ENCODE data around the gene NCKAP1.
"Not testable (repeated sequence)": the region's sequence is repeated elsewhere in the genome, so short reads cannot be mapped to it uniquely, and the experiment has no call there.

The NCKAP1 gene

GRCh38 chr2:182907081-182907830 is 131.0 kb downstream of the NCKAP1 start:
- no peak for DNase-seq

GRCh38 chr2:182906454-182906853 is 131.8 kb downstream of the NCKAP1 start:
- DNase-seq, result no peak

GRCh38 chr2:182904844-182905243 is 133.4 kb downstream of the NCKAP1 start:
- no peak for DNase-seq

GRCh38 chr2:182903566-182903965 is 134.7 kb downstream of the NCKAP1 start:
- DNase-seq, result no peak

GRCh38 chr2:182901748-182902147 is 136.5 kb downstream of the NCKAP1 start:
- DNase-seq, result no peak

GRCh38 chr2:182898718-182899117 is 139.5 kb downstream of the NCKAP1 start:
- no peak for DNase-seq

GRCh38 chr2:182897137-182897536 is 141.1 kb downstream of the NCKAP1 start:
- no peak for DNase-seq

- DNase-seq, result no peak
Measured at GRCh38 chr2:182895798-182896197, 142.5 kb downstream of the NCKAP1 start.

GRCh38 chr2:182895169-182895568 is 143.1 kb downstream of the NCKAP1 start:
- DNase-seq, result no peak

- no peak for DNase-seq
Measured at GRCh38 chr2:182894174-182894573, 144.1 kb downstream of the NCKAP1 start.

GRCh38 chr2:182893666-182894065 is 144.6 kb downstream of the NCKAP1 start:
- DNase-seq, result no peak

- DNase-seq, result not testable (repeated sequence)
Measured at GRCh38 chr2:182893035-182893434, 145.2 kb downstream of the NCKAP1 start.

- peak; percentile 32 for DNase-seq
Measured at GRCh38 chr2:182891611-182892010, 146.6 kb downstream of the NCKAP1 start.

- peak; percentile 33 for DNase-seq
Measured at GRCh38 chr2:182890773-182891378, 147.4 kb downstream of the NCKAP1 start.

GRCh38 chr2:182890305-182890704 is 148.0 kb downstream of the NCKAP1 start:
- DNase-seq, result no peak

- DNase-seq, result no peak
Measured at GRCh38 chr2:182887753-182888415, 150.4 kb downstream of the NCKAP1 start.

GRCh38 chr2:182887093-182887492 is 151.2 kb downstream of the NCKAP1 start:
- DNase-seq, result no peak

- DNase-seq, result no peak
Measured at GRCh38 chr2:182885771-182886170, 152.5 kb downstream of the NCKAP1 start.

GRCh38 chr2:182883451-182883850 is 154.8 kb downstream of the NCKAP1 start:
- no peak for DNase-seq

- DNase-seq, result not testable (repeated sequence)
Measured at GRCh38 chr2:182880100-182880499, 158.2 kb downstream of the NCKAP1 start.

- DNase-seq, result not testable (repeated sequence)
Measured at GRCh38 chr2:182876653-182877052, 161.6 kb downstream of the NCKAP1 start.

- DNase-seq, result peak; percentile 68
Measured at GRCh38 chr2:182870227-182870626, 168.0 kb downstream of the NCKAP1 start.

GRCh38 chr2:182868054-182868796 is 170.0 kb downstream of the NCKAP1 start:
- DNase-seq, result peak; percentile 39
